Neural cell (in vitro differentiated cells): ENCODE data around the gene OTUD5.

Source experiments
- EZH2 ChIP-seq: fragments of 200-600, 300-800 bp; shearing (Covaris generic), sonication (generic); IDR thresholded peaks from 2 replicates; pipeline ENCODE4 v1.6.1; 2014; ENCODE audit warnings: antibody characterized with exemption, low read length, borderline replicate concordance, mild to moderate bottlenecking; ENCODE audit not compliant: insufficient read depth, poor library complexity, severe bottlenecking
- TF ChIP-seq, protein P1 (sequence below): IDR thresholded peaks from 2 replicates; pipeline ENCODE4 v1.6.1; 2012; ENCODE audit warnings: borderline replicate concordance
- TF ChIP-seq, protein P2 (sequence below): fragments of 450-650 bp; IDR thresholded peaks from 2 replicates; pipeline ENCODE4 v1.5.1; 2014; ENCODE audit warnings: antibody characterized with exemption, mild to moderate bottlenecking, moderate library complexity; ENCODE audit not compliant: poor library complexity, severe bottlenecking

DNA sequence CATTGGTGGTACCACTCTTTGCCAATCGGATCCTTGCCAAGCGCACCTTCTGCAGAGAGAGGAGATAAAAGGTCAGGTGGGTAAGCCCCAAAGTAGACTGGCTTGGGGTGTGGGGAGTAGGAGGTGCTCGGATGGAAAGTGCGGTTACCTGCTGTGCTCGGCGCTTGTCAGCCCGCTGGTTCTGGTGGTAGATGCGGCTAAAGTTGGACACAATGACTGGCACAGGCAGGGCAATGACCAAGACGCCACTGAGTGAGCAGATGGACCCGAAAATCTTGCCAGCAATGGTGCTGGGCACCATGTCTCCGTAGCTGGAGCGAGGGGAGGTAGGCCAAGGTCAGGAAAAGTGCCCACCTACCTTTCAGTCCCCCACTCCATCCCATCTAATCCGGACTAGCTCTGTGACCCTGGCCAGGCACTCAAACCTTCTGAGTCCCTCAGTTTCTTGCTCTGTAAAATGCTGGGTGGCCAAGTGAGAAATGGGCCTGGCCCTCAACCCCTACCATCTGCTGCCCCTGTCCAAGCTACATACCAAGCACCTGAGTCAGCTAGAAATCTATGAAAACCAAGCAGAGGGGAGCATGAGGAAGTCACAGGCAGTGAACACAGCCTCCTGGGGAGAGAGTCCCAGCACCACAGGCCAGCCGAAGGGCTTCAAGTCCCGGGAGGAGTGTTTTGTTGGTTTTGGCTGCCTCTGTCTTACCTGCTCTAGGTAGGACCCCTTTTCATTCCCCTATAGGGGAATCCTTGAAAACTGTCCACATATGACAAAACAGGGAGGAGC lies 9.6 kb upstream of the OTUD5 start:
- TF ChIP-seq, protein P1, sequence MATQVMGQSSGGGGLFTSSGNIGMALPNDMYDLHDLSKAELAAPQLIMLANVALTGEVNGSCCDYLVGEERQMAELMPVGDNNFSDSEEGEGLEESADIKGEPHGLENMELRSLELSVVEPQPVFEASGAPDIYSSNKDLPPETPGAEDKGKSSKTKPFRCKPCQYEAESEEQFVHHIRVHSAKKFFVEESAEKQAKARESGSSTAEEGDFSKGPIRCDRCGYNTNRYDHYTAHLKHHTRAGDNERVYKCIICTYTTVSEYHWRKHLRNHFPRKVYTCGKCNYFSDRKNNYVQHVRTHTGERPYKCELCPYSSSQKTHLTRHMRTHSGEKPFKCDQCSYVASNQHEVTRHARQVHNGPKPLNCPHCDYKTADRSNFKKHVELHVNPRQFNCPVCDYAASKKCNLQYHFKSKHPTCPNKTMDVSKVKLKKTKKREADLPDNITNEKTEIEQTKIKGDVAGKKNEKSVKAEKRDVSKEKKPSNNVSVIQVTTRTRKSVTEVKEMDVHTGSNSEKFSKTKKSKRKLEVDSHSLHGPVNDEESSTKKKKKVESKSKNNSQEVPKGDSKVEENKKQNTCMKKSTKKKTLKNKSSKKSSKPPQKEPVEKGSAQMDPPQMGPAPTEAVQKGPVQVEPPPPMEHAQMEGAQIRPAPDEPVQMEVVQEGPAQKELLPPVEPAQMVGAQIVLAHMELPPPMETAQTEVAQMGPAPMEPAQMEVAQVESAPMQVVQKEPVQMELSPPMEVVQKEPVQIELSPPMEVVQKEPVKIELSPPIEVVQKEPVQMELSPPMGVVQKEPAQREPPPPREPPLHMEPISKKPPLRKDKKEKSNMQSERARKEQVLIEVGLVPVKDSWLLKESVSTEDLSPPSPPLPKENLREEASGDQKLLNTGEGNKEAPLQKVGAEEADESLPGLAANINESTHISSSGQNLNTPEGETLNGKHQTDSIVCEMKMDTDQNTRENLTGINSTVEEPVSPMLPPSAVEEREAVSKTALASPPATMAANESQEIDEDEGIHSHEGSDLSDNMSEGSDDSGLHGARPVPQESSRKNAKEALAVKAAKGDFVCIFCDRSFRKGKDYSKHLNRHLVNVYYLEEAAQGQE = no peak
- TF ChIP-seq, protein P2, sequence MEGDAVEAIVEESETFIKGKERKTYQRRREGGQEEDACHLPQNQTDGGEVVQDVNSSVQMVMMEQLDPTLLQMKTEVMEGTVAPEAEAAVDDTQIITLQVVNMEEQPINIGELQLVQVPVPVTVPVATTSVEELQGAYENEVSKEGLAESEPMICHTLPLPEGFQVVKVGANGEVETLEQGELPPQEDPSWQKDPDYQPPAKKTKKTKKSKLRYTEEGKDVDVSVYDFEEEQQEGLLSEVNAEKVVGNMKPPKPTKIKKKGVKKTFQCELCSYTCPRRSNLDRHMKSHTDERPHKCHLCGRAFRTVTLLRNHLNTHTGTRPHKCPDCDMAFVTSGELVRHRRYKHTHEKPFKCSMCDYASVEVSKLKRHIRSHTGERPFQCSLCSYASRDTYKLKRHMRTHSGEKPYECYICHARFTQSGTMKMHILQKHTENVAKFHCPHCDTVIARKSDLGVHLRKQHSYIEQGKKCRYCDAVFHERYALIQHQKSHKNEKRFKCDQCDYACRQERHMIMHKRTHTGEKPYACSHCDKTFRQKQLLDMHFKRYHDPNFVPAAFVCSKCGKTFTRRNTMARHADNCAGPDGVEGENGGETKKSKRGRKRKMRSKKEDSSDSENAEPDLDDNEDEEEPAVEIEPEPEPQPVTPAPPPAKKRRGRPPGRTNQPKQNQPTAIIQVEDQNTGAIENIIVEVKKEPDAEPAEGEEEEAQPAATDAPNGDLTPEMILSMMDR = no peak
- TF ChIP-seq EZH2 = no peak
